GM23338 (cell line): ENCODE data around the gene AP1G2.

ENCODE experiments used
- CREB1 ChIP-seq: fragments of 250-450 bp; sonication (Bioruptor Pico); IDR thresholded peaks from 2 replicates; pipeline ENCODE4 v1.5.0; 2020; ENCODE audit warnings: low read depth, mild to moderate bottlenecking, moderate library complexity
- EZH2 ChIP-seq: fragments of 200-600 bp; sonication (generic); IDR thresholded peaks from one replicate; pipeline ENCODE4 v1.8.0; 2017; ENCODE audit warnings: antibody characterized with exemption, mild to moderate bottlenecking, low read depth; ENCODE audit not compliant: unreplicated experiment
- EZH2phosphoT487 ChIP-seq: fragments of 200-600 bp; sonication (generic); IDR thresholded peaks from one replicate; pipeline ENCODE4 v1.8.1; 2018; ENCODE audit warnings: antibody characterized with exemption; ENCODE audit not compliant: unreplicated experiment
- POLR2AphosphoS5 ChIP-seq: IDR thresholded peaks from 2 replicates; pipeline ENCODE4 v1.6.1; 2016; ENCODE audit warnings: antibody characterized with exemption, low read depth
- STAT1 ChIP-seq: IDR thresholded peaks from one replicate; pipeline ENCODE4 v1.6.1; 2016; ENCODE audit warnings: antibody characterized with exemption; ENCODE audit not compliant: unreplicated experiment
- TF ChIP-seq, protein P1 (sequence below), 2 experiments: fragments of 200-600 bp in 1 of 2; sonication (generic) in 1 of 2; conservative IDR thresholded peaks; 2 replicates each; pipeline versions ENCODE4 v1.5.1 to v1.6.1; 2016 to 2017; ENCODE audit warnings: antibody characterized with exemption in 2 of 2, low read depth in 2 of 2, mild to moderate bottlenecking in 2 of 2, moderate library complexity in 1 of 2
- TF ChIP-seq, protein P2 (sequence below): IDR thresholded peaks from one replicate; pipeline ENCODE4 v1.6.1; 2018; ENCODE audit warnings: antibody characterized with exemption; ENCODE audit not compliant: unreplicated experiment

DNA sequence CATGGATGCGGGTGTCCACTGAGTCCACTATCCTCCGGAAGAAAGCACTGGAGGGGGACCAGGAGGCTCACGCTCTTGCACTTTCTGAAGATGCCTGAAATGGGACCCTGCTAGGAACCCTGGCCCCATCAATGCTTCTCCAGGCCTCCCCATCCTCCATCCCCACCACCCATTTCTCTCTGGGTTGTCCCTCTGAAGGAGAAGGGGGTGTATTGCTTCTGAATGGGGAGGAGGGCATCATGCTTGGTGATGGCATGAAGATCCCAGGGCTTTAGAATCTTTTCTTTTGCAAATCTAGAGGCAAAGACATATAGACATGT, 11.7 kb upstream of the AP1G2 start:
- TF ChIP-seq EZH2 (no peak), STAT1 (no peak), EZH2phosphoT487 (no peak), POLR2AphosphoS5 (no peak), CREB1 (CRISPR knock-in tag) (no peak)
- TF ChIP-seq, protein P1, sequence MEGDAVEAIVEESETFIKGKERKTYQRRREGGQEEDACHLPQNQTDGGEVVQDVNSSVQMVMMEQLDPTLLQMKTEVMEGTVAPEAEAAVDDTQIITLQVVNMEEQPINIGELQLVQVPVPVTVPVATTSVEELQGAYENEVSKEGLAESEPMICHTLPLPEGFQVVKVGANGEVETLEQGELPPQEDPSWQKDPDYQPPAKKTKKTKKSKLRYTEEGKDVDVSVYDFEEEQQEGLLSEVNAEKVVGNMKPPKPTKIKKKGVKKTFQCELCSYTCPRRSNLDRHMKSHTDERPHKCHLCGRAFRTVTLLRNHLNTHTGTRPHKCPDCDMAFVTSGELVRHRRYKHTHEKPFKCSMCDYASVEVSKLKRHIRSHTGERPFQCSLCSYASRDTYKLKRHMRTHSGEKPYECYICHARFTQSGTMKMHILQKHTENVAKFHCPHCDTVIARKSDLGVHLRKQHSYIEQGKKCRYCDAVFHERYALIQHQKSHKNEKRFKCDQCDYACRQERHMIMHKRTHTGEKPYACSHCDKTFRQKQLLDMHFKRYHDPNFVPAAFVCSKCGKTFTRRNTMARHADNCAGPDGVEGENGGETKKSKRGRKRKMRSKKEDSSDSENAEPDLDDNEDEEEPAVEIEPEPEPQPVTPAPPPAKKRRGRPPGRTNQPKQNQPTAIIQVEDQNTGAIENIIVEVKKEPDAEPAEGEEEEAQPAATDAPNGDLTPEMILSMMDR (conservative IDR thresholded peaks at IDR 0.05; ENCODE audit: low read depth in 2 of 2), result no peak
- TF ChIP-seq, protein P2, sequence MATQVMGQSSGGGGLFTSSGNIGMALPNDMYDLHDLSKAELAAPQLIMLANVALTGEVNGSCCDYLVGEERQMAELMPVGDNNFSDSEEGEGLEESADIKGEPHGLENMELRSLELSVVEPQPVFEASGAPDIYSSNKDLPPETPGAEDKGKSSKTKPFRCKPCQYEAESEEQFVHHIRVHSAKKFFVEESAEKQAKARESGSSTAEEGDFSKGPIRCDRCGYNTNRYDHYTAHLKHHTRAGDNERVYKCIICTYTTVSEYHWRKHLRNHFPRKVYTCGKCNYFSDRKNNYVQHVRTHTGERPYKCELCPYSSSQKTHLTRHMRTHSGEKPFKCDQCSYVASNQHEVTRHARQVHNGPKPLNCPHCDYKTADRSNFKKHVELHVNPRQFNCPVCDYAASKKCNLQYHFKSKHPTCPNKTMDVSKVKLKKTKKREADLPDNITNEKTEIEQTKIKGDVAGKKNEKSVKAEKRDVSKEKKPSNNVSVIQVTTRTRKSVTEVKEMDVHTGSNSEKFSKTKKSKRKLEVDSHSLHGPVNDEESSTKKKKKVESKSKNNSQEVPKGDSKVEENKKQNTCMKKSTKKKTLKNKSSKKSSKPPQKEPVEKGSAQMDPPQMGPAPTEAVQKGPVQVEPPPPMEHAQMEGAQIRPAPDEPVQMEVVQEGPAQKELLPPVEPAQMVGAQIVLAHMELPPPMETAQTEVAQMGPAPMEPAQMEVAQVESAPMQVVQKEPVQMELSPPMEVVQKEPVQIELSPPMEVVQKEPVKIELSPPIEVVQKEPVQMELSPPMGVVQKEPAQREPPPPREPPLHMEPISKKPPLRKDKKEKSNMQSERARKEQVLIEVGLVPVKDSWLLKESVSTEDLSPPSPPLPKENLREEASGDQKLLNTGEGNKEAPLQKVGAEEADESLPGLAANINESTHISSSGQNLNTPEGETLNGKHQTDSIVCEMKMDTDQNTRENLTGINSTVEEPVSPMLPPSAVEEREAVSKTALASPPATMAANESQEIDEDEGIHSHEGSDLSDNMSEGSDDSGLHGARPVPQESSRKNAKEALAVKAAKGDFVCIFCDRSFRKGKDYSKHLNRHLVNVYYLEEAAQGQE, result no peak
